Panc1 (cell line): ENCODE data around the gene ANKRD10.

Source experiments
- CTCF ChIP-seq: fragments of 450-650 bp; IDR thresholded peaks from 2 replicates; pipeline ENCODE4 v1.5.1; 2017; ENCODE audit warnings: mild to moderate bottlenecking
- POLR2AphosphoS5 ChIP-seq: IDR thresholded peaks from 2 replicates; pipeline ENCODE4 v1.6.1; 2012; ENCODE audit warnings: mild to moderate bottlenecking, low read depth, low read length, moderate library complexity
- REST ChIP-seq, 2 experiments: IDR thresholded peaks; 2 replicates each; pipeline ENCODE4 v1.6.1; 2011 to 2012; ENCODE audit warnings: low read depth in 2 of 2, control low read depth in 1 of 2, low read length in 1 of 2, mild to moderate bottlenecking in 1 of 2, moderate library complexity in 1 of 2; ENCODE audit not compliant: insufficient read depth in 1 of 2
- SIN3A ChIP-seq: IDR thresholded peaks from 2 replicates; pipeline ENCODE4 v1.6.1; 2012; ENCODE audit warnings: low read depth, mild to moderate bottlenecking, low read length, moderate library complexity, borderline replicate concordance; ENCODE audit not compliant: insufficient read depth
- TCF7L2 ChIP-seq: IDR thresholded peaks from 2 replicates; pipeline ENCODE4 v1.6.1; 2011; ENCODE audit warnings: mild to moderate bottlenecking, low read depth, low read length, inconsistent platforms

GRCh38 chr13:110915057-110915873 is at the start of gene ANKRD10:
- TF ChIP-seq CTCF (peak; percentile 80), SIN3A (peak; percentile 55; the same call in 1 of the 2 replicates), REST (IDR thresholded peaks at IDR 0.05; ENCODE audit: insufficient read depth in 1 of 2, low read depth in 2 of 2, low read length in 1 of 2) (no peak), POLR2AphosphoS5 (peak; percentile 4; the same call in 1 of the 2 replicates), TCF7L2 (no peak)
